ENCODE measurements around the gene IQSEC3.

The IQSEC3 gene

GRCh38 chr12:138898-139534 lies 72.4 kb downstream of the IQSEC3 start:
- no peak for DNase-seq (ENCODE audit: low spot score)

- no peak for DNase-seq (ENCODE audit: low spot score)
These were observed 73.0 kb downstream of the IQSEC3 start for GRCh38 chr12:139585-139984.

- DNase-seq (ENCODE audit: low spot score), result no peak
These were observed 73.6 kb downstream of the IQSEC3 start for GRCh38 chr12:140162-140561.

GRCh38 chr12:143964-144649 lies 77.5 kb downstream of the IQSEC3 start:
- DNase-seq (ENCODE audit: low spot score), result no peak

- DNase-seq (ENCODE audit: low spot score), result no peak
These were observed 78.2 kb downstream of the IQSEC3 start for GRCh38 chr12:144650-145284.

- no peak for DNase-seq (ENCODE audit: low spot score)
These were observed 78.9 kb downstream of the IQSEC3 start for GRCh38 chr12:145369-145960.

GRCh38 chr12:147242-147641 lies 80.7 kb downstream of the IQSEC3 start:
- no peak for DNase-seq (ENCODE audit: low spot score)

- no peak for DNase-seq (ENCODE audit: low spot score)
These were observed 82.3 kb downstream of the IQSEC3 start for GRCh38 chr12:148676-149416.

- DNase-seq (ENCODE audit: low spot score), result no peak
These were observed 85.0 kb downstream of the IQSEC3 start for GRCh38 chr12:151579-151978.

- DNase-seq (ENCODE audit: low spot score), result no peak
These were observed 85.9 kb downstream of the IQSEC3 start for GRCh38 chr12:152440-152839.

- peak; percentile 81 for DNase-seq (ENCODE audit: low spot score)
These were observed 86.6 kb downstream of the IQSEC3 start for GRCh38 chr12:153080-153746.

- DNase-seq (ENCODE audit: low spot score), result no peak
These were observed 87.5 kb downstream of the IQSEC3 start for GRCh38 chr12:154058-154457.

- no peak for DNase-seq (ENCODE audit: low spot score)
These were observed 88.4 kb downstream of the IQSEC3 start for GRCh38 chr12:155006-155405.

- no peak for DNase-seq (ENCODE audit: low spot score)
These were observed 89.1 kb downstream of the IQSEC3 start for GRCh38 chr12:155646-156045.

- no peak for DNase-seq (ENCODE audit: low spot score)
These were observed 90.4 kb downstream of the IQSEC3 start for GRCh38 chr12:156945-157344.

GRCh38 chr12:157644-158043 lies 91.1 kb downstream of the IQSEC3 start:
- no peak for DNase-seq (ENCODE audit: low spot score)

- no peak for DNase-seq (ENCODE audit: low spot score)
These were observed 92.7 kb downstream of the IQSEC3 start for GRCh38 chr12:159156-159782.

- no peak for DNase-seq (ENCODE audit: low spot score)
These were observed 94.3 kb downstream of the IQSEC3 start for GRCh38 chr12:160858-161257.

GRCh38 chr12:161823-162222 lies 95.3 kb downstream of the IQSEC3 start:
- no peak for DNase-seq (ENCODE audit: low spot score)

GRCh38 chr12:162467-163307 lies 96.1 kb downstream of the IQSEC3 start:
- no peak for DNase-seq (ENCODE audit: low spot score)
